ENCODE data around the gene CDR2. TPM values are rescaled to one million over a fixed set of nuclear protein-coding genes. Genes with fewer than 3 reads are reported as not detected.
A peak's percentile ranks its signal among the peaks of the same experiment; 100 is the strongest.

CDR2 gene
- total and polyA plus RNA-seq, 7 donors = 14.6 to 32.3 (median 22.5) TPM

DNA sequence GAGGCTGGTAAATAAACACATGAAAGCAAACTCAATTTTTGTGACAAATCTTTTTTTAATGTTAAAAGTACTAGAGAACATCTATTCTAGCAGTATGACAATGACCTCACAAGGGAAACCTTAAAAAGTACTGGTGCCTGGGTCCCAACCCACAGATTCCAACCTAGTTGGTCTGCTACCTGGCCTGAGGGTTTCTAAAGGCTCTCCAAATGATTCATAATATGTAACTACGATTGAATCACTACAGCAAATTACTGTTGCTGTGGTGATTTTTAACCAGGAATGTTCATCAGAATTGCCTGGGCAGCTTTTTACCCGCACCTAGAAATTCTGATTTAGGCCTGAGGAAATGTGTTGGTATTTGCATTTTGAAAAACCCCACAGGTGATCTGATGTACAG lies 26.1 kb downstream of the CDR2 start:
- Histone ChIP-seq H3K4me1 (peaks cover 0 to 48% (median 35%) of the 10 kb centered on the region in 4 donors), H3K4me3 (no peak overlapping the region), H3K36me3 (peaks cover 7 to 24% (median 16%) of the 10 kb centered on the region in 4 donors), H3K27ac (peak overlapping the region in 3 of 4 donors; percentile 75 to 85 (median 82)), H3K9me3 (no peaks in the 10 kb centered on the region), H3K27me3 (no peaks in the 10 kb centered on the region)
- TF ChIP-seq EP300 (IDR thresholded peaks at IDR 0.05) (no peak), POLR2AphosphoS5 (IDR thresholded peaks at IDR 0.05) (no peak), POLR2A (IDR thresholded peaks at IDR 0.05) (no peak), CTCF (IDR thresholded peaks at IDR 0.05) (no peak)
- DNase-seq = no peak
- intact Hi-C loops (cut with DNase I) = loop anchor here (5.0 kb wide), 1 partner anchor 51 kb away; the partner anchor contains the start of gene POLR3E
- WGBS, 2 donors = 89 to 94% methylated on average over 2 of the region's 2 CpGs

DNA sequence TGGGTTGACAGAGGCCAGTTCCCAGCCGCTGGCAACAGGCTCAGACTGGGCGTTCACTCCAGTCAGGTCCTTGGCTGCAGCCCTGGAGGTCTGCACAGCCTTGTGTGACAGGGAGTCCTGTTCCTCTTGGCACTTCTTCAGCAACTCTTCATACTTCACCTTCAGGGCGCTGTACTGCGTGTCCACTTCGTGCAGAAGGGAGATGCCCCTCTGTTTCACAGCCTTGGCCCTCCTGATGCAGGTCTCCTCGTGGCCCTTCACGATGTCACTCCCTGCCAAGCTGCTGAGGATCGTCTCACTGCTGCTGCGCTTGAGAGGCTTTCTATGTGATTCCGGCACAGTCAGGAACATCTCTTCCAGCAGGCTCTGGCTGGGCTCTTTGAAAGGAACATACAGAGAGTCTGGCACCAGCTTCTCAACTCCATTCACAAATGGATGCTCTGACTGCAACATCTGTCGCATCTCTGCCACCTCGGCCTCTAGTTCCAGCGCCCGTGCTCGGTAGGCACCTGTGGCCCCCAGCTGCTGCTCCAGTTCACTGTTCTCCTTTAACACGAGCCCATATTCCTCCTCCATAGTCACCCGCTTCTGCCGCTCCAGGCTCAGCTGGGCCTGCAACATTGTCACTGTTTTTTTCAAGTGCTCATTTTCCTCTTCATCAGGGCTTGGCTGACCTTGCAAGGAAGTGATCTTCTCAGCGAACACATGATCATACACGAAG lies 27.2 kb downstream of the CDR2 start:
- peaks cover 0 to 38% (median 26%) of the 10 kb centered on the region in 4 donors for H3K4me1 ChIP-seq
- TF ChIP-seq POLR2A (IDR thresholded peaks at IDR 0.05) = no peak
- no peak for TF ChIP-seq CTCF (IDR thresholded peaks at IDR 0.05)
- TF ChIP-seq EP300 (IDR thresholded peaks at IDR 0.05) = peak in 3 of 4 donors; percentile 9 to 57 (median 38)
- TF ChIP-seq POLR2AphosphoS5 (IDR thresholded peaks at IDR 0.05) = peak; percentile 60 to 78 (median 78)
- intact Hi-C loops (cut with DNase I) = loop anchor here (5.0 kb wide), 1 partner anchor 50 kb away; the partner anchor contains the start of gene POLR3E
- no peaks in the 10 kb centered on the region for H3K9me3 ChIP-seq
- no peaks in the 10 kb centered on the region for H3K27me3 ChIP-seq
- H3K27ac ChIP-seq = peak overlapping the region; percentile 2 to 85 (median 78)
- H3K4me3 ChIP-seq = no peak overlapping the region
- H3K36me3 ChIP-seq = peaks cover 7 to 24% (median 16%) of the 10 kb centered on the region in 4 donors
- WGBS, 2 donors = 92 to 95% methylated on average over 20 of the region's 20 CpGs
- peak; percentile 88 for DNase-seq

DNA sequence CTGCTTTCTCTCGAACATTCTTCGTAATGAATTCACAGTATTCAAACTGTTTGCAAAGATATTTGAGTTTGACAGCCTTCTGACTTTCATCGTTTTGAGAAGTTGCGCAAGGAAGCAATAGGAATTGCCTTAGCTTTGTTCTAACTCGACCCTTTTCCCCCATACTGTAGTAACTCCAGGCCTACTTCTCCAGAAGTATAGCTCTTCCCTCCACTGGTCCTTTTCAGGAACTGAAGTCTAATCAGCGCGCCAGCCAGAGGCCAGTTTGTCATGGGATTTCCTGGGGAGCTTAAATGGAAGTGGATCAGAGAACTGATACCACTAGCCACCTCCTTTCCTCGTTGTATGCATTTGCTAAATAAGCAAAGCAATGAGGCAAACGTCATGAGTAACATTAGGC lies 27.9 kb downstream of the CDR2 start:
- peaks cover 7 to 24% (median 16%) of the 10 kb centered on the region in 4 donors for H3K36me3 ChIP-seq
- peaks cover 0 to 35% (median 23%) of the 10 kb centered on the region in 4 donors for H3K4me1 ChIP-seq
- H3K4me3 ChIP-seq = no peak overlapping the region
- intact Hi-C loops (cut with DNase I) = loop anchor here (5.0 kb wide), 1 partner anchor 49 kb away; the partner anchor contains the start of gene POLR3E
- peak overlapping the region; percentile 41 to 85 (median 78) for H3K27ac ChIP-seq
- H3K27me3 ChIP-seq = no peaks in the 10 kb centered on the region
- no peaks in the 10 kb centered on the region for H3K9me3 ChIP-seq
- WGBS, 2 donors = 77 to 82% methylated on average over 9 of the region's 9 CpGs
- TF ChIP-seq POLR2AphosphoS5 (IDR thresholded peaks at IDR 0.05) = no peak
- no peak for TF ChIP-seq POLR2A (IDR thresholded peaks at IDR 0.05)
- no peak for TF ChIP-seq EP300 (IDR thresholded peaks at IDR 0.05)
- no peak for TF ChIP-seq CTCF (IDR thresholded peaks at IDR 0.05)
- no peak for DNase-seq

DNA sequence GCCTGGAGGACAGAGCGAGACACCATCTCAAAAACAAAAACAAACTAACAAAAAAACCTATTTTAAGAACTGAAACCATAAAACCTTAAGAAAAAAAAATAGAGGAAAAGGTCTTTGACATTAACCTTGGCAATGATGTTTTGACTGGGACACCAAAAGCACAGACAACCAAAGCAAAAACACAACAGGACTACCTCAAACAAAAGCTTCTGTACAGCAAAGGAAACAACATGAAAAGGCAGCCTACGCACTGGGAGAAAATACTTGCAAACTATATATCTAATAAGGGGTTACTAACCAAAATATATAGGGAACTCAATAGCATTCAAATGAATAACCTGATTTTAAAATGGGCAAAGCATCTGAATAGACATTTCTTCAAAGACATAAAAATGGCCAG lies 32.3 kb downstream of the CDR2 start:
- Histone ChIP-seq H3K36me3 (peaks cover 0 to 6% (median under 1%) of the 10 kb centered on the region in 4 donors), H3K4me3 (no peak overlapping the region), H3K27me3 (no peaks in the 10 kb centered on the region), H3K4me1 (peaks cover 0 to 22% (median 14%) of the 10 kb centered on the region in 4 donors), H3K27ac (no peak overlapping the region), H3K9me3 (no peaks in the 10 kb centered on the region)
- intact Hi-C loops (cut with DNase I) = no loop called here
- no peak for DNase-seq
- WGBS, 2 donors = 89 to 98% methylated on average over 2 of the region's 2 CpGs
- TF ChIP-seq EP300 (IDR thresholded peaks at IDR 0.05) (no peak), POLR2A (IDR thresholded peaks at IDR 0.05) (no peak), CTCF (IDR thresholded peaks at IDR 0.05) (no peak), POLR2AphosphoS5 (IDR thresholded peaks at IDR 0.05) (no peak)
